Adrenal gland (tissue), 12 donors: Measurements from ENCODE around the gene TRDN. TPM values are rescaled to one million over a fixed set of nuclear protein-coding genes. Genes with fewer than 3 reads are reported as not detected.

Experiments
- DNase-seq, 7 donors: peaks; one replicate each; pipeline ENCODE4 v3.0.0-alpha.2; 2019 to 2020
- H3K27ac ChIP-seq, 5 donors: fragments of 200-600 bp; sonication (generic) in 4 of 5; 1 replicate in 3 of 5; 2 replicates in 2 of 5; pipeline versions ENCODE4 v1.5.1 to v1.8.0; 2016 to 2020; ENCODE audit warnings: mild to moderate bottlenecking in 1 of 5
- H3K27me3 ChIP-seq: fragments of 200-600 bp; 2 replicates; pipeline ENCODE4 v1.8.0; 2021
- H3K36me3 ChIP-seq, 2 donors: fragments of 200-600 bp; replicated peaks in 1 of 2; 1 replicate in 1 of 2; 2 replicates in 1 of 2; pipeline versions ENCODE4 v1.5.1 to v1.8.0; 2018 to 2022
- H3K4me1 ChIP-seq, 2 donors: fragments of 200-600 bp; replicated peaks in 1 of 2; 1 replicate in 1 of 2; 2 replicates in 1 of 2; pipeline versions ENCODE4 v1.5.1 to v1.8.0; 2018 to 2021
- H3K4me3 ChIP-seq, 4 donors: fragments of 200-600 bp; sonication (generic) in 3 of 4; one replicate each; pipeline ENCODE4 v1.5.1; 2016 to 2018
- H3K9me3 ChIP-seq, 3 donors: fragments of 200-600 bp; sonication (generic) in 1 of 3; replicated peaks in 1 of 3; 1 replicate in 2 of 3; 2 replicates in 1 of 3; pipeline versions ENCODE4 v1.5.1 to v1.8.0; 2016 to 2021
- CTCF ChIP-seq, 6 experiments: fragments of 450-650 bp in 4 of 6; fragments of 200-600 bp in 2 of 6; sonication (generic) in 1 of 6; IDR thresholded peaks; 1 replicate in 5 of 6; 2 replicates in 1 of 6; pipeline versions ENCODE4 v1.5.1 to v1.8.0; 2016 to 2021; ENCODE audit warnings: antibody characterized with exemption in 6 of 6, mild to moderate bottlenecking in 2 of 6, moderate library complexity in 1 of 6
- POLR2A ChIP-seq, 2 donors: fragments of 450-650 bp; IDR thresholded peaks; one replicate each; pipeline ENCODE4 v1.6.1; 2017; ENCODE audit warnings: antibody characterized with exemption in 2 of 2, mild to moderate bottlenecking in 2 of 2, moderate library complexity in 1 of 2
- WGBS, 4 donors: extraction: QIAGEN DNeasy Blood & Tissue Kit in 2 of 4; methylation state at CpG; one replicate each; pipeline versions ENCODE4 v1.1.5 to v1.1.7; 2013 to 2017; 5-methylcytosine and 5-hydroxymethylcytosine counted together
- intact Hi-C, 2 donors: fragments of 100-400 bp; cut with DNase I; formaldehyde crosslinking; loops; one replicate each; pipeline versions ENCODE4 v1.14.1 to v1.15.0; 2022 to 2023
- polyA plus RNA-seq, 3 donors: library from polyadenylated mRNA; stranded (reverse); fragments of 200-250 nt in 2 of 3; fragments of 350-450 nt in 1 of 3; fragmentation: Illumina TruSeq in 1 of 3; extraction: RNeasy Lipid Tissue Mini Kit (QIAGEN cat#74804) in 1 of 3; gene quantifications; one replicate each; pipeline ENCODE4 v1.2.3, GENCODE V29; 2013 to 2014
- total RNA-seq, 9 donors: library from RNA; depleted of rRNA in 4 of 9; stranded (reverse); fragments of >200 nt in 4 of 9; fragments of 120-200 nt in 1 of 9; fragmentation: NEBNext Ultra II Directional in 1 of 9; extraction: Animal tissue kit (Norgen Biotek cat#: 25700) in 1 of 9; gene quantifications; one replicate each; pipeline versions ENCODE4 v1.1.0 to v1.2.4, GENCODE V29; 2013 to 2023
- donor health status: healthy with polysubstance abuse.
- donor health status: Bipolar disorder and iron deficiency.
- donor health status: DM: yes; HTN: yes; CAD: no.
- donor health status: DM: no; HTN: no; CAD: no.
- donor health status: DM: no; HTN: no; CAD: no.
- donor health status: DM: yes; HTN: yes; CAD: no.

The TRDN gene
- total and polyA plus RNA-seq, 12 donors = 0.06 to 3.5 (median 0.54) TPM; not detected in 2

- H3K4me1 ChIP-seq = peaks cover 0 to 3% of the 10 kb centered on the region in 2 donors
- H3K27ac ChIP-seq = no peak overlapping the region
- H3K4me3 ChIP-seq = no peak overlapping the region
- no peak for DNase-seq
- no peaks in the 10 kb centered on the region for H3K36me3 ChIP-seq
- intact Hi-C loops = no loop called here
- 64 to 89% (median 75%) methylated on average over 3 of the region's 3 CpGs for WGBS, 4 donors
- H3K9me3 ChIP-seq = no peaks in the 10 kb centered on the region
- no peaks in the 10 kb centered on the region for H3K27me3 ChIP-seq
- TF ChIP-seq POLR2A (IDR thresholded peaks at IDR 0.05) = no peak
- no peak for TF ChIP-seq CTCF (IDR thresholded peaks at IDR 0.05)
These were observed 109.3 kb downstream of the TRDN start for GRCh38 chr6:123527406-123527805.

- intact Hi-C loops = no loop called here
- H3K4me3 ChIP-seq = no peak overlapping the region
- no peak for DNase-seq
- no peaks in the 10 kb centered on the region for H3K27me3 ChIP-seq
- H3K36me3 ChIP-seq = no peaks in the 10 kb centered on the region
- peaks cover 0 to 3% of the 10 kb centered on the region in 2 donors for H3K4me1 ChIP-seq
- H3K9me3 ChIP-seq = no peaks in the 10 kb centered on the region
- no peak for TF ChIP-seq CTCF (IDR thresholded peaks at IDR 0.05)
- TF ChIP-seq POLR2A (IDR thresholded peaks at IDR 0.05) = no peak
- 85 to 91% (median 88%) methylated on average over 2 of the region's 2 CpGs for WGBS, 4 donors
- no peak overlapping the region for H3K27ac ChIP-seq
These were observed 110.6 kb downstream of the TRDN start for GRCh38 chr6:123526128-123526527.

- H3K27me3 ChIP-seq = no peaks in the 10 kb centered on the region
- 63 to 91% (median 79%) methylated on average over 1 of the region's 1 CpG for WGBS, 4 donors
- no peak for DNase-seq
- no peak overlapping the region for H3K27ac ChIP-seq
- no peak overlapping the region for H3K4me3 ChIP-seq
- peaks cover 3 to 5% of the 10 kb centered on the region in 2 donors for H3K4me1 ChIP-seq
- intact Hi-C loops = no loop called here
- TF ChIP-seq CTCF (IDR thresholded peaks at IDR 0.05) = no peak
- TF ChIP-seq POLR2A (IDR thresholded peaks at IDR 0.05) = no peak
- H3K9me3 ChIP-seq = no peaks in the 10 kb centered on the region
- H3K36me3 ChIP-seq = no peaks in the 10 kb centered on the region
These were observed 112.0 kb downstream of the TRDN start for GRCh38 chr6:123524781-123525180.

GRCh38 chr6:123520217-123520616, 116.5 kb downstream of the TRDN start:
- no peaks in the 10 kb centered on the region for H3K27me3 ChIP-seq
- peaks cover 5% of the 10 kb centered on the region in 2 donors for H3K4me1 ChIP-seq
- no peak overlapping the region for H3K4me3 ChIP-seq
- no peaks in the 10 kb centered on the region for H3K36me3 ChIP-seq
- TF ChIP-seq CTCF (IDR thresholded peaks at IDR 0.05) = no peak
- no peak for TF ChIP-seq POLR2A (IDR thresholded peaks at IDR 0.05)
- H3K27ac ChIP-seq = no peak overlapping the region
- 71 to 83% (median 76%) methylated on average over 3 of the region's 3 CpGs for WGBS, 4 donors
- DNase-seq = no peak
- H3K9me3 ChIP-seq = peaks cover 0 to 9% (median 0%) of the 10 kb centered on the region in 3 donors
- intact Hi-C loops = no loop called here
